Neural progenitor cell (in vitro differentiated cells): ENCODE data around the gene SPECC1L.

Experiments used
- CTCF ChIP-seq: fragments of 200-600 bp; sonication (generic); IDR thresholded peaks from 2 replicates; pipeline ENCODE4 v1.5.1; 2017; ENCODE audit warnings: antibody characterized with exemption, mild to moderate bottlenecking
- EZH2 ChIP-seq: fragments of 200-600 bp; sonication (generic); IDR thresholded peaks from 2 replicates; pipeline ENCODE4 v1.6.1; 2017; ENCODE audit warnings: antibody characterized with exemption, mild to moderate bottlenecking, moderate library complexity
- EZH2phosphoT487 ChIP-seq: fragments of 200-600 bp; sonication (generic); IDR thresholded peaks from 2 replicates; pipeline ENCODE4 v1.6.1; 2017; ENCODE audit warnings: antibody characterized with exemption

- TF ChIP-seq EZH2 (no peak), CTCF (no peak), EZH2phosphoT487 (no peak)
These were observed 21.0 kb downstream of the SPECC1L start for GRCh38 chr22:24291515-24292201.
